Measurements from ENCODE around the gene SLC25A23.
"Not testable (repeated sequence)": the region's sequence is repeated elsewhere in the genome, so short reads cannot be mapped to it uniquely, and the experiment has no call there.

The SLC25A23 gene

DNA sequence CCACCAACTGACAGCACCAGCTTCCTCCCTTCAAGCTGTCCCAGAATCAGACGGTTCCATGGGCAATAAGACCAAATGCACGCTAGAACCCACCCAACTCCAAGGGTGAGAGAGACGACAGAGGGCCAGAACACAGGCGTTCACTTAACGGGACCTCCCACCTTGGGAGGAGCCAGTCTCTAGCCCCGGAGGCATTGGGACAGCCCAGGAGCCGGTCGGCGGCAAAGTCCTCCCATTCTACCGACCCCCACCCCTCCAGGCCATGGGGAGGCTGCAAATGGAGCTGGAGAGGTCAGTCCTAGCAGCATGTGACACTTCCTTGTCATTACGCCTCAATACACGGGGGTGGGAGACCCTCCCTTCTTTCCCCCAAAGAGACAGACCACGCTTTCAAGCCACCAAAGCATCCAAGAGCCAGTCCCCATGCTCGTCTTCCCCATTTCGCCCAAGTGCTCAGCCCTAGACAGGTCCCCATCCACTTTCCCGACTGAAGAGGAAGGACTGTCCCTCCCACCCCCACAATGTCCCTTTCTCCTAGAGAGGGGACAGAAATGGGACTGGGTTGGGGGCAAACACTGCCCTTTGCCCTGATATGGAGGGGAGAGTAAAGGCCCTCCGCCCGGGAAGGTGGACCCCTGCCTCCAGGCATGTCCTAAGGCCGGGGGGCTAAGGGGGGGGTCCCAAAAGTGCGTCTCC lies 35.9 kb downstream of the SLC25A23 start:
- no peak for DNase-seq

DNA sequence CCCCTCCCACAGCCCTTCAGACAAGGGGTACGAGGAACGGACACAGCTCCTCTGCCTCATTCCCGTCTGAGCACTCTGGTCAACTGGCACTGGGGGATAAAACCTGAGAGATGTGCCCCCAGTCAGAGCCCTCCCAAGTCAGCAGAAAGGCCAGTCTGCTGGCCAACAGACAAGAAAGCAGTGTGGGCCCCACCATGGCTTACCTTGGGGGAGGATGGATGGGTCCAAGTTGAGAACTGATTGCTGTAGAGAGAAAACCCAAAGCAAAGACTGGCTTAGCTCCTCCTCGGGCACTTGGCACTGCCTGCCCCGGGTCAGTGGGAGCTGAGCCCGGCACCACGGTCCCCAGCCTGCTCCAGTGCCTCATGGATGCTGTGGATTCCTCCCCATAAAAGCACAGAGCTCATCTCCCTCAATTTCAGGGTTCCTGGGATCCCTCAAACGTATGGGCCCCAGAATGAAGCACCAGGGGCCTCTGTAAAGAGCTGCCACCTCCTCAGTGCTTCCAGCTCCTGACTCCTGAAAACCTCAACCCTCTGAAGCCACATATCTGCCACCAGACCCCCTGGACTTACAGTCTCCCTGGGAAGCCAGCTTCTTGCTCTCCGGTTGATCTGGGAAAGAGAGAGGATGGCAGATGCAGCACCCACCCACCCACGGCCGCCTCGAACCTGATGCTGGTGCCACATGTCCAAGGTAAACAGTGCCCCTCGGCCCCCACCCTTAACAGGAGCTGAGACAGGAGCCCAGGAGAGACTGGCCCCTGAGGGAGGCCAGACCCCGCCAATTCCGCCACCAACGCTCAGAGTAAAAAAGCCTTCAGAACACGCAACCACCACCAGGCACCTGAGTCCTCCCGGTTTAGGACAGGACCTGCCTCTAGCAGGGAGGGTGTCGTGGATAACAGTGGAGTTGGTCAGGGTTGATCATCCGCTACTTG lies 38.2 kb downstream of the SLC25A23 start:
- DNase-seq: no peak

DNA sequence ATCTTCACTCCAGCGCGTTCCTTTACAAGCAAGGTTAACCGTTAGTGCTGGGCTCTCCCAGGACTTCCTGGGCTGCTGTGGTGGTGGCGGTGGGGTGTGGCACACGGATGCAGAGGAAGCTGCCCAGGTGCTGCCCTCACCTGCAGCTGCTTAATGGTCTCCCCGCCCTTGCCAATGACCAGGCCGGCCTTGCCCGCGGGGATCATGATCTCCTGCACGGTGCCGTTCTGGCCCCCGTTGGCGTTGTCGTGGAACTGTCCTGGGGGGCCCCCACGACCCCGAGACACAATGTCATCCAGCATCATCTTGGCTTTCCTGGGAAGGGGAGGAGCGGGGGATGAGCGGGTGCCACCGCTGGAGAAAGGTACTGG lies 41.0 kb downstream of the SLC25A23 start:
- no peak for DNase-seq

DNA sequence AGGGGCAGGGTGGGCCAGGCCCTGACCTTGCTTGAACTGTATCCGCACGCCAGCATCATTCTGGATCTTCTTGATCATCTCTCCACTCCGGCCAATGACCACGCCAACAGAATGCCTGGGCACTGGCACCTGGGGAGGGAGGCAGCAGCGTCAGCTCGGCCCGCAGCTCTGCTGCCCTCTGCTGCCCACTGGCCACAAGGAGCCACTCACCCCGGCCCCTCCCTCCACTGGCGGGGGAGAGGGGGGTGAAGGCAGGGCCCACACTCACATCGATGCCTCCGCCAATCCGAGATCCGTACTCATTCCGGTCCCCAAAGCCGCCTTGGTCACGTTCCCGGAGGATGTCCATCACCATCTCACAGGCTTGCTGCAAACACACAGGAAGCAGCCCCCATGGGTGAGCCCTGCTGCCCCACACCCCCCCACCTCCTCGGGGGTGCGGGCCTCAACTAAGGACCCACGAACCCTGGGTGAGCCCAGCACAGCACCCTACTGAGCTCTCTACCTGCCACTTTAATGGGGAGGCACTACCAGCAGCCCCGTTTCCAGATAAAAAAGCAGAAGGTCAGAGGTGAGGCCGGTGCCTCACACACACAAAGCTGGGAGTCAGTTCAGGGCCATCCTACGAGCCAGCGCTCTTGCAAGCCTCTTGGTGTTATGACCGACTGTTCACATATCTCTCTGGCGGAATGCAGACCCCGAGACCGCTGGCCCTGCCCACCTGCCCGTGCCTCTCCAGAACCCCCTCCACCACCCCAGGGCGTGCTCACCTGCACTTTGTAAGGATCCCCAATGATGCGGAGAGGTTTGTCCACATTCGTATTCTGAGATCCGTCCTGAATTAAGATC lies 41.7 kb downstream of the SLC25A23 start:
- DNase-seq: no peak

DNA sequence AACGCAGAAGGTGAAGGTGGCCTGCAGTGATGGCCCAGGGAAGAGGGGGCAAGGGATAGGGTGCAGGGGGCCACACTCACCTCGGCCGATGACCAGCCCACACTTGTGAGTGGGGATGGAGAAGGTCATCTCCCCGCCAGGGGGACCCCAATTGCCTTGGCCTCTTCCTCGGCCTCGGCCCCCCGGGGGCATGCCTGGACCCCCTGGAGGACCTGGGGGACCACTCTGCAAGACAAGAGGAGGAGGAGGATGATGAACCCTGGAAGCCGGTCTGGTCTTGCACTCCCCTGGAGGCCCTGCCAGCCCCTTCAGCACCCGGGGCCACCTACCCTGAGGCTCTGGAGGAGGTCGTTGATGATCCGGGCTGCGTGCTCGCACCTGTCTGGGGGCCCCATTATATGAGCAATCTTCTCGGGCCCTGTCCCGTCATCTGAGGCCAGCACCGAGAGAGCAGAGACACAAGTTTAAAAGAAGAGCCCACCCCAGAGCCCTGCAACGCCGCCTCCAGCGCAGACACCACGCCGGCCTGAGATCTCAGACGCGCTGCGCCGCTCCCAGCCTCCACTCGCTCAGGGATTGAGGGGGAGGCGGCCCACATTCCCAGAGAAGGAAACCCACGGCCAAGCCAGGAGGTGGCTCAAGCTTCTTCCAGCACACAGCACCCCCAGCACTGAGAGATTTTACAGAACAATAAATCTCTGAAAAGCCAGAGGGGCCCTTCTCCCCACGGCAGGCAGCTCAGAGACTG lies 42.8 kb downstream of the SLC25A23 start:
- no peak for DNase-seq

DNA sequence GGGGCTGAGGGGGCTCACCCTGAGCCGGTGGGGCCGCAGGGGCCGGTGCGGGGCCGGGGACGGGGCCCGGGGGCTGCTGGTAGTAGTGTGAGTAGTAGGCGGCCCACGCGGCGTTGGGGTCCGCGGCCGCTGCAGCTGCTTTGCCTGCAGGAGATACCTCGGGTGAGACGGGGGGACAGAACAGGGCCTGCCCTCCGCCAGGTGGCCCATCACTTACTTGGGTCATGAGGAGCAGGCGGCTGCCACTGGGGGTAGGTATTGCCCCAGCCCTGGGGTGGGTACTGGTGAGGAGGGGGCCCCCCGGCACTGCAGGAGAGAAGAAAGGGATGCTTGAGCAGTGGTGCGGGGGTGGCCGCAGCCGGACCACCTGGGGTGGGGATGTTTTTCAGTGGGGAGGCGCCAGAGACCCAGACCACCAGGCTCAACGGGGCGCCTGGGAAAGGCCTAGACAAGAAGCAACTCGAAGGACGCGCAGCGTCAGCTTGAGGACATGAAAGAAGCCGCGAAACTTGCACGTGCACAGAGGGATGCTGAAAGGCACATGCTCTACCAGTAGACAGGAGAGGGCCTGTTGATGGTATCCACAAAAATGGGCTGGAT lies 43.9 kb downstream of the SLC25A23 start:
- DNase-seq: no peak

DNA sequence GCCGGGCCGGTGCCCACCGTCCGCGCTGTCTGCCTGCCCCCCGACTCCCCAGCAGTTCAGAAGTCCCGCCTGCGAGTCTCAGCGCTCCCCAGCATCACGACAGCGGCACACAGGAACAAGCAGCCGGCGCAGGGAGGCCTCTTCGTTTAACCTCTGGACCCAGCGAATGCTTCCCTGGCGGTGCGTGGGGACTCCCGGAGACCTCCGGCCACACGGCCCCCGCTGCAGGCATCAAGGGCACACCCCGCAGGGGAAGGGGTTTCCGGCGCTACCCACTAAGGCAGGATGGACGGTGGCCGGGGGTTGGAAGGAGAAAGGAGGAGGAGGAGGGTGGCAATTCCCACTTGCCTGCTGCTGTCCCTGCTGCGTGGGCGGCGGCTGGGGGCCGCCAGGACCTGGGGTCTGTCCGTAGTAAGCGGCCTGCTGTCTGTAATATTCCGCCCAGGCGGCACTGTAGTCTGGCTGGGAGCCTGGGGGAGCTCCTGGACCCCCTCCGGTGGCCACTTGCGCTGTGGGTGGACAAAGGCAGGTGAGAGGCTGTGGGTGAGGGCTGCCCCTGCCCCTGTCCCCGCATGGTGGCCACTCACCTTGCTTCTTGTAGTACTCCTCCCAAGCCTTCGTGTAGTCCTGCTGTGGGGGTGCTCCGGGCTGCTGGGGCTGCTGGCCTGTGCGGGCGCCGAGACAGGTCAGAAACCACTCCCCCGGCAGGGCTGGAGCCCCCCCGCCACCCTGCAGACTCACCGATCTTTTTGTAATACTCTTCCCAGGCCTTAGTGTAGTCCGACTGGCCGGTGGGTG lies 44.6 kb downstream of the SLC25A23 start:
- no peak for DNase-seq

DNA sequence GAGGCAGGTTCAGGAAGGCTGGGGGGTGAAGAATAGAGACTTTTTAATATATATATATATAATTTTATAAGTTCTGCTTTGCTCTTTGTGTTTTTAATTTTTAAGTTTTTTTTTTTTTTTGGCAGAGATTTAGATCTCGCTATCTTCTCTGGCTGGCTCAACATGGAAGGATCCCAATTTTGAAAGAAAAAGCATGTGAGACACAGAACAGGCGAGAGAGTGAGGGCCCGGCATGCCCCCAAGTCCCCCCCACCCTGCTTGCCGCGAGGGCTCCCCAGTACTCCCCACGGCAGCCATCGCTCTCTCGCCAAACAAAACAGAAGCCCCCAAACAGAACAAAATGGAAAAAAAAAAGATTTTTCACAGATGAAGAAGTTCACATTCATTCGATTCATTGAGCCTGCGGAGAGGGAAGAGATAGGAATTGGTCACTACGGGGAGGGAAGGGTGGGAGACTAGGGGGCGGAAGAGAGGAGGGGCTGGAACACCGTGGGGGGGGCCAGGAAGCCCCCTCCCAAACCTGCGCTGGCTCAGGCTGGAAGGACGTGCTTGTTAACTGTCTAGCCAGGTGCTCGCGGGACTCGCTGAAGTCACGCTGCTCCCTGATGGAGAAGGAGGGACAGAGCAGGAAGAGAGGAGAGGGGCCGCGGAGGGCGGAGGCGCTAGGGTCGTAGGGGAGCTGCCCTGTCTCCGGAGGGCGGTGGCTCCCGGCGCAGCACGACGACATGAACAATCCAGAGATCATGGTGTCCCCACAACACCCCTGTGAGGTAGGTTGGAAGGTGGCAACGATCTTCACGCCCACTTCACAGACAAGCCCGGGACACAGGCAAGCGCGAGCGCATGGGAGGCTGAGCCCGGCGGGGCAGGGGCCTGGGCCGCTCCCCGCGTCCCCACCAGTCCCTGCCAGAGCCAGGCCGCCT lies 45.6 kb downstream of the SLC25A23 start:
- DNase-seq: no peak

DNA sequence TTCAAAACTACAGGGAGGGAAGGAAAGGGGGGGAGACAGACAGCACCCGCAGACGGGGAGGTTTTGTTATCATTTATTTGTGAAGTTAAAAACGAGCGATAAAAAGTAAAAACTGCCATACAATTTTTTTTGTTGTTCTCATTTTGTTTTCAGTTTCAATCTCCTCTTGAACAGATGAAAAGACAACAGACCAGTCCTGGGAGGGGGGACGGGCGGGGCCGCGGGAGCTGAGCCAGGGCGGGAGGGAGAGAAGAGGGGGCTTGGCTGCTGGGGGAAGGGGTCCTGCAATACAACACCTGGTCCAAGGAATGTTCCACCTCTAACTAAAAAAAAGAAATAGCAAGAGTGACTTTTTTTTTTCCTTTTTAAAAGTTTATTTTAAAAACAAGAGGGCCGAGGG lies 46.3 kb downstream of the SLC25A23 start:
- no peak for DNase-seq

DNA sequence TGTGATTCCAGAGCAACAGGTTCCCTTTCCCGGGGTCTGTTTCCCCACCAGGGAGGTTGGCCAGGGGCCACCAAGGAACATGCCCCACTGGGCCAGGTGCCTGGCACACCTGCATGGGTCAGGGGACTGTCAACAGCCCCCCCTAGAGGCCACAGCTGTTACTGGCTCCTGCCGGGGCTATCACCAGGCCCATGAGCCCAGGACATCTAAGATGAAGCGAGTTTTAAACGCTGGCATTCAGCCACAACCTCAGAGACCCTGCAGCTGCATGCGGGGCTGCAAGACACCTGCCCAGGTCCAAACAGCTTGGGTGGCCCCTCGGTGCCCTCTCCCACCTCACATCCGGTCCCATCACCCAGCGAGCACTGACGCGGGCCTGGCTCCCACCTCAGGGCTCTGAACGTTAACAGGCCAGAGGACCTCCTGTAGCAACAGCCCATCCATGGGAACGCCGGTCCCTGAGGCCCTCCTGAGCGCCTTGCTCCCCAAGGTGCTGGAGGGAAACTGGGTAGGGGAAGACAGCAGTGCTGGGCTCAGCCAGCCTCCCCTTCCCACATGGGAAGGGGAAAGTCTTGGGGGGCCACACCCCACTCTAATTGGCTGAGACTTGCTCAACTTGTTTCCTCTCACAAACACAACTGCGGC lies 47.0 kb downstream of the SLC25A23 start:
- no peak for DNase-seq

DNA sequence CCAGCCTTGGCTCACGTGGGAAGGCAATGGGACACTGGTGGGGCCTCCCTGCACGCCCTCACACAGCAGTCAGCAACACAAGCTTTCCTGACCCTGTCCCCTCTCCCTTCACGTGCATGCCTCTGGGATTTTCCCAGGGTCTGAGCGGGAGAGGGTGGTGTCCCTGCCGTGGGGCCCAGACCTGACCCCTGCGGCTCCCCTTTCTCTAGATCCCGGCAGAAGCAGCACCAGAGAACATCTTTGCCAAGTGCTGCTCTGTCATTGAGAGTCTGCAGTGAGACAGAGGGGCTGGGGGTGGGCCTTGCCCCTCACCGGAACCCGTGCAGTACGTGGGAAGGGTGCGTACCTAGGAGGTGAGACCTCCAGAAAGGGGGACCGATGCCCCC lies 47.5 kb downstream of the SLC25A23 start:
- DNase-seq: no peak

DNA sequence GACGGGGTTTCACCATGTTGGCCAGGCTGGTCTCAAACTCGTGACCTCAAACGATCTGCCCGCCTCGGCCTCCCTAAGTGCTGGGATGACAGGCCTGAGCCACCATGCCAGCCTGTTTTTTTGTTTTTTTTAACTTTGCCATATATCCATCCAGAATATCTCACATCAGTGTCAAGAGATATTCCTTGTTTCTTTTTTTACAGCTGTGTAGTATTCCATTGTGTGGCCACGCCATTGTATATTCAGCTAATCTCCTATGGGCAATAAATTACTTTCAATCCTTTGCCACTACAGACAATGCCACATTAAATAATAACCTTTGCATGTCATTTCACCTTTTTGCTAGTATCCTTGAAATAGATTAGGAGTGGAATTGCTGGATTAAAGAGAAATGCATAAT lies 50.2 kb downstream of the SLC25A23 start:
- no peak for DNase-seq

DNA sequence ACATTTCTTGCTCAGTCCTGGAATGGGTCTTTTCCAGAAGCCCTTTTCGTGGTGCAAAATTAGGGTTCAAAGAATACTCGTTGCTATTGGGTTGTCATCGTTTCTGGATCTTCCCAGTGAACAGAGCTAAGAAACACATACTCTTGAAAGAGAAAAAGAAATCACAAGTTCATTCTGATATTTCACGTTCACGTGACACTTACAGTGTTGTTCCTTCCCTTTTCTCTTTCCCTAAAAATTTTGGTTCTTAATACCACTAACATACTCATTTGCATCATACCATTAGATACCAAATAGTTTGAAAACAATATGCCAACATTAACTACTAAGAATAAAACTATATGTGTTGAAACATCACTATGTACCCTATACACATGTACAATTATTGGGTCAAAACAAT lies 53.2 kb downstream of the SLC25A23 start:
- no peak for DNase-seq

DNA sequence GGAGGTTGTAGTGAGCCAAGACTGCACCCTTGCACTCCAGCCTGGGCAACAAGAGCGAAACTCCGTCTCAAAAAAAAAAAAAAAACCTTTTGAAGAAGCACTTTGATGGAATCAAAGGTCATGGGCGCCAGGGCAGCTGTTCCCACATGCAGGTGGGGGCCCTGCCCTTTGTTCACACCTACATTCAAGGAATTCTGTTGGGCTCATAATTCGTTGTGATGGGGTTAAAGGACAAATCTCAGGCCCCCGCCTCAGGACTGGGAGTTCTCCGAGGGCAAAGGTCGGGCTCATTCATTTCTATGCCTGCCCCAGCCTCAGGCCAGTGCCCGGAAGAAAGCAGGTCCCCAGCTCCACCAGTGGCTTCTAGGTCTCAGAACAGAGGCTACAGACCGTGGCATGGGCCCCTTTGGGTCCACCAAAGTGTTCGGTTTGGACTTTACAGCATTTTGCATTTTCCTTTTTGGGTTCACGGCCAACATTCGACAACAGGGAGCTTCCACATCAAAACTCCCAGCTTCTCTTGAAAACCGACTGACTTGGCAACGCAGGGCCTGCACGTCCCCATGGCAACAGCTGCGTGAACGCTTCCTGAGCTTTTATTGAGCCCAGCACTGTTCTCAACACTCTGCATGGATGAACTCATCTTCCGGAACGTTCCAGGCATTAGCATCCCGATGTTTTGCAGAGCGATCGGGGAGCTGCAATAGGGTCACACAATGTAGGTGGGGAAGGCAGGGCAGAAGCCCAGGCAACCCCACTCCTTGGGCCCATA lies 56.6 kb downstream of the SLC25A23 start:
- no peak for DNase-seq

DNA sequence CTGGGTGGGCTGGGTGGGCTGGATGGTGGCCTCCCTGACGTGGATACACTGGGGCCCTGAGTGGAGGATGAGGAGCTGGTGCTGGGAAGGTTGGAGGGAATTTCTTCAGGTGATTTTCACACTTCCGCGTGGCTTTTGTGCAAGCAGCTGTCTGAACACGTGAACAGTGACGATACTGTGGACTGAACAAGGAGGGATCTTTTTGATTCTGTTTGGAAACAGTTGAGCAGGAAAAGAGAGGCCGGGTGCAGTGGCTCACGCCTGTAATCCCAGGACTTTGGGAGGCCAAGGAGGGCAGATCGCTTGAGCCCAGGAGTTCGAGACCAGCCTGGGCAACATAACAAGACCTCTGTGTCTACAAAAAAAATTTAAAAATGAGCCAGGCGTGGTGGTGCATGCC lies 57.5 kb downstream of the SLC25A23 start:
- no peak for DNase-seq

DNA sequence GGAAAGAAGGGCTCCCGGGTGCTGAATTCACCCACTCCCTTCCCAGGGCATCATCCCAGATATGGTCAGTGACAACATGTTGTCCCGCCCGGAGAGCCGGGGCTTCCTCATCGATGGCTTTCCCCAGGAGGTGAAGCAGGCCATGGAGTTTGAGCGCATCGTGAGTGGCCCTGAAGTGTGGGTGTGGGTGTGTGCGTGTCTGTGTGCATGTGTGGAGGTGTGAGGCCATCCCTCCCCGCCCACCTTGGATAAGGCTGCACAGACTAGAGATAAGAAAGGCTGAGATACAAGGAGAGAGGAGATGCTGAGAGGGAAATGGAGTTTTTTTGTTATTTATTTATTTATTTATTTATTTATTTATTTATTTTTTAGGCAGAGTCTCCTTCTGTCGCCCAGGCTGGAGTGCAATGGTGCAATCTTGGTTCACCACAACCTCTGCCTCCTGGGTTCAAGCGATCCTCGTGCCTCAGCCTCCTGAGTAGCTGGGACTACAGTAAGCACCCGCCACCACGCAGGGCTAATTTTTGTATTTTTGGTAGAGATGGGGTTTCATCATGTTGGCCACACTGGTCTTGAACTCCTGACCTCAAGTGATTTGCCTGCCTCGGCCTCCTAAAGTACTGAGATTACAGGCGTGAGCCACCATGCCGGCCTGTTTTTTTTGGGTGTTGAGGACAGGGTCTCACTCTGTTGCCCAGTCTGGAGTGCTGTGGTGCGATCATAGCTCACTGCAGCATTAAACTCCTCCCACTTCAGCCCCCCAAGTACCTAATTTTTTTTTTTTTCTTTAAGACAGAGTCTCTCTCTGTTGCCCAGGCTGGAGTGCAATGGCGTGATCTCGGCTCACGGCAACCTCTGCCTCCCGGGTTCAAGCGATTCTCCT lies 59.3 kb downstream of the SLC25A23 start:
- DNase-seq: not testable (repeated sequence)

DNA sequence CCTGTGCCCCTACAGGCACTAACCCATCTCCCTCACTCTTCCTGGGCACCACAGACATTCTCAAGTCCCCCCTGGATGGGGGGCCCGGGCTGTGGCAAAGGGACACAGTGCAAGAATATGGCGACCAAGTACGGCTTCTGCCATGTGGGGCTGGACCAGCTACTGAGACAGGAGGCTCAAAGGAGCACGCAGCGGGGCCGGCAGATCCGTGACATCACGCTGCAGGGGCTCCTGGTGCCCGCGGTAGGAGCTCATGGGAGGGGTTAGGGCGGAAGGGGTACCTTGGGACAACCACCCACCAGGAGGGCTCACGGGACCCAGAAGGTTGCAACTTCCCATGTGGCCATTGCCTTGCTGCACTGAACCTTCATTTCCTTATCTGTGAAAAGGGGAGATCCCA lies 63.3 kb downstream of the SLC25A23 start:
- no peak for DNase-seq

DNA sequence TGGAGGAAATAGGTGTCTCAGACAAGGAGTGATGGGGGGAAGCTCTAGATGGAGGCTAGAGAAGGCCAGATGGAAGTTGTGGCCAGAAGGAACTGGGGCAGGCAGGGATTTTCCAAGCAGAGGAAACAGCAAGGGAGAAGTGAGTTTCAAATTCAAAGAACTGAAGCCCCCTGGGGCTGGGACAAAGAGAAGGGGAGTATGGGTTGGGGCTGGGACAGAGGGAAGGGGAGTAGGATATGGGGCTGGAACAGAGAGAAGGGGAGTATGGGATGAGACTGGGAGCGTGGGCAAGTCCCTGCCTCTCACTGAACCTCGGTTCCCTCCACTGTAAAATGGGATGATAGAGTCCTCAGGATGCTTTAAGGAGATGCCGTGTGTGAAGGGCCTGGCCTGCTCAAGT lies 64.8 kb downstream of the SLC25A23 start:
- DNase-seq: no peak

Data from cortex of kidney (tissue), 1 donor.